GM10248 (cell line): Measurements from ENCODE around the gene MED27.

ENCODE experiments used
- CTCF ChIA-PET: fragments of 300-600 bp; sonication (Branson Sonifier 250); formaldehyde crosslinking; extraction: SDS; loops from one replicate; lab custom pipeline; 2021; ENCODE audit warnings: antibody characterized with exemption; lab: Yijun Ruan, JAX
- POLR2A ChIA-PET: fragments of 350-650 bp; sonication (Branson Sonifier 250); formaldehyde crosslinking; extraction: SDS; loops from one replicate; lab custom pipeline; 2020; ENCODE audit warnings: antibody characterized with exemption; lab: Yijun Ruan, JAX
- DNase-seq: peaks from one replicate; pipeline ENCODE4 v3.0.0; 2012; ENCODE audit errors: extremely low spot score
- TF ChIP-seq, protein P1 (sequence below): IDR thresholded peaks from 2 replicates; pipeline ENCODE4 v1.5.1; 2012; ENCODE audit warnings: mild to moderate bottlenecking, low read depth; ENCODE audit errors: extremely low read depth, missing control alignments, control extremely low read depth

Gene MED27

DNA sequence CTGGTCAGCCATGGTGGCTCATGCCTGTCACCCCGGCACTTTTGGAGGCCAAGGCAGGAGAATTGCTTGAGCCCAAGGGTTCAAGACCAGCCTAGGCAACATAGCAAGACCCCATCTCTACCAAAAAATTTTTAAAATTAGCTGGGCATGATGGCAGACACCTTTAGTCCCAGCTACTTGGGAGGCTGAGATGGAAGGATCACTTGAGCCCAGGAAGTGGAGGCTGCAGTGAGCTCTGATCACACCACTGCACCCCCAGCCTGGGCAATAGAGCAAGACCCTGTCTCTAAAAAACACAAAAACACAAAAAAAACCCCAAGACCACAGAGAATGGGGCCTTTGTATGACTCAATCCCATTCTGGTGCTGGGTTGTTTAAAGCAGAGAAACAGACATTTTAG, 44.0 kb downstream of the MED27 start:
- no peak for DNase-seq
- ChIA-PET POLR2A (no interaction called here), CTCF (no interaction called here)
- TF ChIP-seq, protein P1, sequence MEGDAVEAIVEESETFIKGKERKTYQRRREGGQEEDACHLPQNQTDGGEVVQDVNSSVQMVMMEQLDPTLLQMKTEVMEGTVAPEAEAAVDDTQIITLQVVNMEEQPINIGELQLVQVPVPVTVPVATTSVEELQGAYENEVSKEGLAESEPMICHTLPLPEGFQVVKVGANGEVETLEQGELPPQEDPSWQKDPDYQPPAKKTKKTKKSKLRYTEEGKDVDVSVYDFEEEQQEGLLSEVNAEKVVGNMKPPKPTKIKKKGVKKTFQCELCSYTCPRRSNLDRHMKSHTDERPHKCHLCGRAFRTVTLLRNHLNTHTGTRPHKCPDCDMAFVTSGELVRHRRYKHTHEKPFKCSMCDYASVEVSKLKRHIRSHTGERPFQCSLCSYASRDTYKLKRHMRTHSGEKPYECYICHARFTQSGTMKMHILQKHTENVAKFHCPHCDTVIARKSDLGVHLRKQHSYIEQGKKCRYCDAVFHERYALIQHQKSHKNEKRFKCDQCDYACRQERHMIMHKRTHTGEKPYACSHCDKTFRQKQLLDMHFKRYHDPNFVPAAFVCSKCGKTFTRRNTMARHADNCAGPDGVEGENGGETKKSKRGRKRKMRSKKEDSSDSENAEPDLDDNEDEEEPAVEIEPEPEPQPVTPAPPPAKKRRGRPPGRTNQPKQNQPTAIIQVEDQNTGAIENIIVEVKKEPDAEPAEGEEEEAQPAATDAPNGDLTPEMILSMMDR, result no peak

DNA sequence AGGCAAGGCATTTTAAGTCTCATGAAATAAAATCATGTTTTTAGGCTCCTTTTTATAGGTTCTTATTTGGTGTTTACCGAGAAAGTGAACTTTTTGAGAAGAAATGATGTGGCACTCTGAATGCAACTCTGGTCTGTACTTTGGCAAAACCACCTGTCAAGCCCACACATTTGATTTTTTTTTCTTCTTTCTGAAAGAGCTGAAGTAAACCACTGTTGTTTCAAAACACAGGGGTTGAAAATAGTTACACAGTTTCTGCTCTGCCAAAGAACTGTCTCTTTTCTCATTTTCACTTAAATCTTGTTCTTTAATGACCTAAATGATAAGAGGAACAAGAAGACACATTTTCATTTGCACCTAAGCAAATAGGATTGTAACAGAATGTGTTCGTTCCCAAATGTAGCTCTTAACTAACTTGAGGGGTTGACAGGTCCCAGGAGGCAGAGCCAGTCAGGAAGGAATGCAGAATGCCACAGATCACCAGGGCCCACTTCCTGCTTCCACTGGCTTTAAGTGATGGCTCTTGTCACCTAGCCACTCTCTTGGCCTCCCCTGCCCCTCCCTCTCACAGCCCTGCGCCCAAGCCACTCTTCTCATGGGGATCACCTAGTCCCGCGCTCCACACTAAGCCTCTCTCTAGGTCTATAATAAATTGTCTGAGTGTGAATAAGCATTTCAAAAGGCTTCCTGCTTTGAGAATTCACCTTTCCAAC, 47.3 kb downstream of the MED27 start:
- TF ChIP-seq, protein P1, result no peak
- CTCF ChIA-PET, result interaction anchor here (1.9 kb wide), 1 partner anchor 25 kb away, joined by 4 read pairs; no protein-coding TSS in a partner anchor
- POLR2A ChIA-PET, result no interaction called here
- DNase-seq, result peak; percentile 45

DNA sequence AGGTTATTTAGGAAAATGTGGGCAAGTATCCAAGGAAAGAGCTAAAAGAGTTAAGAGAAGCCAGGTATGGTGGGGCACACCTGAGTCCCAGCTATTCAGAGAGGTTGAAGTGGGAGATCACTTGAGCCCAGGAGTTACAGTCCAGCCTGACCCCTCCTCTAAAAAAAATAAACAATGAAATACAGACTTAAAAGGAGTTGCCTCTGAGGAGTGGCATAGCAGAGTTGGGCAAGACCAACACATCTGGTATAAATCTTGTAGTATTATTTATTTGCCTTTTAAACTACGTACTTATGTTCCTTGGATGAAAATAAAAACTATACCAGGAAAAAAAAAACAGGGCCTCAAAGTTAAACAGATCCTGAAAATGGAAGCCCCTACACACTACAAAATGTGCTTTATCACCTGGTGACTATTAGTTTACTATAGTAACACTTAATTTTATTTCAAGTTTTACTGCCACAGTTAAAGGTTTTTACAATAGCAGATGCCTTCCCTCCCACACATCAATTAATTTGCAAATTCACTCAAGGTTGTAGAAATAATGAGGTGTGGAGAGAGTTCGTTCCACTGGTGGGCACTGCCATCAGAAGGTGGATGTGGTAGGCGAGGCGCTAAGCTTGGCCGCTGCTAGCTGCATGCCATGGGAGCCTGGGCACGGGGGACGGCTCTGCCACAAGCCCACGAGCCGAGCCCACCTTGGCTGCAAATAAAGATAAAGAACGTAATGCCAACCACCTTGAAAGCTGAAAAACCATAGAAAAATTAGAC, 48.0 kb downstream of the MED27 start:
- CTCF ChIA-PET, result interaction anchor here (1.9 kb wide), 1 partner anchor 24 kb away, joined by 4 read pairs; no protein-coding TSS in a partner anchor
- TF ChIP-seq, protein P1, result no peak
- POLR2A ChIA-PET, result no interaction called here
- DNase-seq, result no peak

DNA sequence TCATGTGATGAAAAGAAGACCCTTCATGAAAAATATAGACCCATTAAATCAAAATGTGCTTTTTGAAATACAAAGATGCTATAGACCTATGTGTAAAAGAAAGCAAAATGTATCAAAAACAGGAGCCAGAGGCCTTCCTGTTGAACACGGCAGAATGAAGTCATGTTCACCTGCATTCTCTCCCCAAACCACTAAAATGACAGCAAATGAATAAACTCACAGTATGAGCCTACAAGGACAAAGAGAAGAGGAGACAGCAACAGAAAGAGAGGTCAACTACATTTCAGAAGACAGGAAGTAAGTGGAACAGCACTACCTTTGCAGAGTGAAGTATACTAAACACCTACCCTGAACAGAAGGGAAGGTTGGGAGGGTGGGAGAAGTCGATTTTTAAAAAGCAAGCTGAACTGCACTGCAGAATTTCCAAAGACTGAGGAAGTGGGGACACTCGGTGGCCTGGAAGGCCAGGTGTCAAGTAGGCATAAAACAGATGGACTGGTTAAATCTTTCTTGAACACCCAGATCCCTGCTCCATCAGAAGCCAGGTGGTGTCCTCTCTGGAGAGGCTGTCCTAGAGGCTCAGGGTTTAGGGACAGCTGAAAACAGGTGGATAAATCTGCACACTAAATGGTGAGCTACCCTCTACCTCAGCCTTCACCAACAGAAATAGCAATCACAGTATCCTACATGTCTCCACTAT, 48.9 kb downstream of the MED27 start:
- DNase-seq, result no peak
- TF ChIP-seq, protein P1, result no peak
- ChIA-PET POLR2A (no interaction called here), CTCF (interaction anchor here (0.7 to 1.9 kb wide), 3 partner anchors 23 to 56 kb away, joined by 3 to 4 read pairs (median 3); no protein-coding TSS in a partner anchor)

DNA sequence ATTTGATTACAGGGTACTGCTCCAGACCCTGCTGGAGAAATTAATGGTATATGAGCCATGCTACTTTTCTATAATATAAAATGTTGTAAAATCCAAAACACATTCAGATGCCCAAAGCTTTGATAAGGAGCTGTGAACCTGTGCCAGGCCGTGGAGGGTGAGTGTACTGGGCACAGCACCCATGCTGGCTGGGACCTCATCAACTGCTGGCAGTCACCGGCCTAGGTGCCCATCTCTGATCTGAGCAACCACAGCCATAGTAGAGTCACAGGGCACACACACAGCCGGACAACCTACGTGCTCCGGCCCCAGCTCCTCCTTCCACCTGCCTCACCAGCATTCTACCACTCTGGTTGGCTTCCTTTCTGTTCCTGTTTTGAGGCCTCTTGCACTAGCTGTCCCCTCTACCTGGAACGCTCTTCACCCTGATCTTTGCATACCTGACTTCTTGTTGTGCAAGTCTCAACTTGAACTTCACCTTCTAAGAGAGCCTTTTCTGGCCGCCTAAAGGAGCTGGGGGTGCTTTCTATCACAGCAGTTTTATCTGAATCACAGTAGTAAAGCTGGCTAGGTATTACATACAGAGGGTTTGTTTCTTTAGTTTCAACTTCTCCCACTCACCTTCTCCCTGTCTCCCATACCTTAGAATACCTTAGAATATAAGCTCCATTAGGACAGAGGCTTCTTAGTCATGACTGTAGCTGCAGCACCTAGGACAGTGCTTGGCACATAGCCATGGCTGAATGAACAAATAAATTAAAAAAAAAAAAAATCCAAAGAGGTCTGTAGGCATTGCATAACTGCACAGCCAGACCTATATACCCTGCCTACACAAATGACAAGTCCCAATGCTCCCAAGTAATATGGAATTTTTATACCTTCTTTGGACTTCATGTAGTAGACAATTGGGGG, 51.7 kb downstream of the MED27 start:
- POLR2A ChIA-PET, result no interaction called here
- CTCF ChIA-PET, result interaction anchor here (1.3 kb wide), 1 partner anchor 27 kb away, joined by 4 read pairs; no protein-coding TSS in a partner anchor
- TF ChIP-seq, protein P1, result no peak
- no peak for DNase-seq
